ENCODE measurements around the gene COL25A1.

COL25A1 gene

GRCh38 chr4:109291707-109292238, 10.7 kb downstream of the COL25A1 start:
- no peak for DNase-seq

GRCh38 chr4:109290918-109291317, 11.5 kb downstream of the COL25A1 start:
- no peak for DNase-seq

- DNase-seq, result no peak
Measured at GRCh38 chr4:109278594-109279031, 23.8 kb downstream of the COL25A1 start.

GRCh38 chr4:109276482-109277095, 25.9 kb downstream of the COL25A1 start:
- DNase-seq, result no peak

- DNase-seq, result no peak
Measured at GRCh38 chr4:109275066-109275745, 27.3 kb downstream of the COL25A1 start.

GRCh38 chr4:109266891-109267290, 35.6 kb downstream of the COL25A1 start:
- no peak for DNase-seq

GRCh38 chr4:109266236-109266635, 36.2 kb downstream of the COL25A1 start:
- DNase-seq, result no peak

GRCh38 chr4:109263721-109264120, 38.7 kb downstream of the COL25A1 start:
- no peak for DNase-seq

- no peak for DNase-seq
Measured at GRCh38 chr4:109256818-109257217, 45.6 kb downstream of the COL25A1 start.

GRCh38 chr4:109254845-109255244, 47.6 kb downstream of the COL25A1 start:
- DNase-seq, result no peak

- DNase-seq, result no peak
Measured at GRCh38 chr4:109251396-109251795, 51.1 kb downstream of the COL25A1 start.

GRCh38 chr4:109248322-109248900, 54.0 kb downstream of the COL25A1 start:
- no peak for DNase-seq

- DNase-seq, result no peak
Measured at GRCh38 chr4:109243871-109244270, 58.6 kb downstream of the COL25A1 start.

- no peak for DNase-seq
Measured at GRCh38 chr4:109238746-109239145, 63.7 kb downstream of the COL25A1 start.

GRCh38 chr4:109235683-109236082, 66.8 kb downstream of the COL25A1 start:
- DNase-seq, result no peak

GRCh38 chr4:109234596-109234995, 67.9 kb downstream of the COL25A1 start:
- no peak for DNase-seq

- no peak for DNase-seq
Measured at GRCh38 chr4:109233570-109233969, 68.9 kb downstream of the COL25A1 start.

GRCh38 chr4:109232681-109233080, 69.8 kb downstream of the COL25A1 start:
- no peak for DNase-seq

- DNase-seq, result no peak
Measured at GRCh38 chr4:109231331-109231730, 71.1 kb downstream of the COL25A1 start.

GRCh38 chr4:109229028-109229427, 73.4 kb downstream of the COL25A1 start:
- no peak for DNase-seq

- no peak for DNase-seq
Measured at GRCh38 chr4:109218288-109218687, 84.2 kb downstream of the COL25A1 start.

GRCh38 chr4:109216085-109216696, 86.3 kb downstream of the COL25A1 start:
- DNase-seq, result no peak

GRCh38 chr4:109215506-109215905, 87.0 kb downstream of the COL25A1 start:
- no peak for DNase-seq
